HepG2 (cell line): ENCODE measurements around the gene TRIM34. TPM values are rescaled to one million over a fixed set of nuclear protein-coding genes. Genes with fewer than 3 reads are reported as not detected.
"Not testable (repeated sequence)": the region's sequence is repeated elsewhere in the genome, so short reads cannot be mapped to it uniquely, and the experiment has no call there.

Source experiments
- ATAC-seq: fragments of 200-7000 bp; cut with Tn5 transposase; 3 replicates; pipeline ENCODE4 v1.9.1; 2020; ENCODE audit warnings: mild to moderate bottlenecking, moderate library complexity
- BruUV-seq: library from RNA; stranded (reverse); fragments of 400-500 nt; replicated peaks from 2 replicates; lab custom pipeline; 2021; lab: Mats Ljungman, UMichigan
- CTCF ChIA-PET: fragments of 300-600 bp; formaldehyde crosslinking; extraction: SDS; loops from one replicate; lab custom pipeline; 2021; ENCODE audit warnings: low total read pairs, inconsistent platforms, low intra/inter-chr PET ratio; lab: Yijun Ruan, JAX
- POLR2A ChIA-PET: fragments of 350-600 bp; sonication (Branson Sonifier 250); formaldehyde crosslinking; loops from one replicate; lab custom pipeline; 2020; ENCODE audit warnings: antibody characterized with exemption, inconsistent platforms; lab: Yijun Ruan, JAX
- DNase-seq: peaks from one replicate; pipeline ENCODE4 v3.0.0-alpha.2; 2015; ENCODE audit warnings: low spot score
- FAIRE-seq: peaks from 3 replicates; lab custom pipeline; 2011; peaks lifted over from hg19 to GRCh38; lab: Jason Lieb, UNC
- H2AFZ ChIP-seq: one replicate; pipeline ENCODE4 v1.6.1; 2011; ENCODE audit warnings: low read length, inconsistent platforms
- H3K27ac ChIP-seq: fragments of 300-600 bp; 3 replicates; pipeline ENCODE4 v1.8.0; 2011; ENCODE audit warnings: mixed run types, mild to moderate bottlenecking, mixed read lengths, low read length, inconsistent platforms; ENCODE audit not compliant: insufficient read depth; ENCODE audit errors: extremely low read length
- H3K27me3 ChIP-seq, 2 experiments: fragments of 200-600 bp in 1 of 2; 2 replicates in 1 of 2; 3 replicates in 1 of 2; pipeline versions ENCODE4 v1.6.0 to v1.8.0; 2011; ENCODE audit warnings: low read length in 2 of 2, mild to moderate bottlenecking in 2 of 2, moderate library complexity in 2 of 2, inconsistent platforms in 1 of 2; ENCODE audit not compliant: insufficient read depth in 2 of 2, control insufficient read depth in 1 of 2
- H3K36me3 ChIP-seq, 2 experiments: fragments of 200-600 bp in 1 of 2; replicated peaks in 1 of 2; 2 replicates in 1 of 2; 3 replicates in 1 of 2; pipeline versions ENCODE4 v1.5.1 to v1.8.0; 2011; ENCODE audit warnings: low read length in 2 of 2, inconsistent platforms in 1 of 2; ENCODE audit not compliant: insufficient read depth in 2 of 2, control insufficient read depth in 1 of 2
- H3K4me1 ChIP-seq: 2 replicates; pipeline ENCODE4 v1.5.1; 2012; ENCODE audit warnings: low read length, inconsistent platforms; ENCODE audit not compliant: insufficient read depth
- H3K4me2 ChIP-seq: 2 replicates; pipeline ENCODE4 v1.6.0; 2011; ENCODE audit warnings: low read depth, low read length, inconsistent platforms
- H3K4me3 ChIP-seq, 3 experiments: fragments of 200-600 bp in 1 of 3; sonication (generic), shearing (Covaris generic) in 1 of 3; replicated peaks in 1 of 3; 2 replicates each; pipeline ENCODE4 v1.5.1; 2011 to 2016; ENCODE audit warnings: low read length in 3 of 3, inconsistent platforms in 2 of 3, low read depth in 2 of 3, mild to moderate bottlenecking in 2 of 3, control low read depth in 1 of 3, mixed read lengths in 1 of 3; ENCODE audit not compliant: insufficient read depth in 1 of 3
- H3K79me2 ChIP-seq: one replicate; pipeline ENCODE4 v1.6.1; 2011; ENCODE audit warnings: low read length, inconsistent platforms; ENCODE audit not compliant: insufficient read depth
- H3K9ac ChIP-seq: 2 replicates; pipeline ENCODE4 v1.6.0; 2011; ENCODE audit warnings: mild to moderate bottlenecking, low read depth, low read length, inconsistent platforms; ENCODE audit not compliant: insufficient read depth
- H3K9me3 ChIP-seq: 2 replicates; pipeline ENCODE4 v1.5.1; 2012; ENCODE audit warnings: mild to moderate bottlenecking, low read length
- H4K20me1 ChIP-seq: 2 replicates; pipeline ENCODE4 v1.6.0; 2011; ENCODE audit warnings: inconsistent platforms, mild to moderate bottlenecking, low read length, moderate library complexity; ENCODE audit not compliant: insufficient read depth
- ATF7 ChIP-seq, 2 experiments: fragments of 450-650 bp in 1 of 2; sonication (generic) in 1 of 2; formaldehyde crosslinking in 1 of 2; IDR thresholded peaks; 2 replicates each; pipeline versions ENCODE4 v1.4.0 to v1.6.1; 2016 to 2020; ENCODE audit warnings: antibody characterized with exemption in 1 of 2, mild to moderate bottlenecking in 1 of 2, missing genetic modification reagents in 1 of 2
- CREB1 ChIP-seq, 2 experiments: fragments of 450-650 bp in 1 of 2; IDR thresholded peaks; 2 replicates each; pipeline ENCODE4 v1.6.1; 2016 to 2017; ENCODE audit warnings: control low read depth in 1 of 2, mild to moderate bottlenecking in 1 of 2, missing compliant biosample characterization in 1 of 2, missing genetic modification characterization in 1 of 2
- SOX6 ChIP-seq, 2 experiments: fragments of 450-650 bp in 1 of 2; sonication (generic) in 1 of 2; formaldehyde crosslinking in 1 of 2; IDR thresholded peaks; 2 replicates each; pipeline versions ENCODE4 v1.4.0 to v1.6.1; 2017 to 2020; ENCODE audit warnings: antibody characterized with exemption in 1 of 2, mild to moderate bottlenecking in 1 of 2, missing genetic modification reagents in 1 of 2
- ZNF616 ChIP-seq: sonication (generic); formaldehyde crosslinking; IDR thresholded peaks from 2 replicates; pipeline ENCODE4 v1.5.0; 2020; ENCODE audit warnings: low read depth, mild to moderate bottlenecking, missing genetic modification reagents
- WGBS: methylation state at CpG from one replicate; pipeline ENCODE4 v1.1.6; 2017; ENCODE audit warnings: low lambda C conversion rate; 5-methylcytosine and 5-hydroxymethylcytosine counted together
- in situ Hi-C: cut with HindIII; loops from 2 replicates; pipeline ENCODE4 v1.10.0; 2017; ENCODE audit warnings: low pct_unique_long_range_greater_than_20kb; ENCODE audit not compliant: extremely low pct_ligation_motif_present
- intact Hi-C: fragments of 100-400 bp; cut with micrococcal nuclease; formaldehyde crosslinking; loops from one replicate; pipeline ENCODE4 v1.10.0; 2022; ENCODE audit not compliant: unreplicated experiment
- polyA plus RNA-seq, 8 experiments: library from polyadenylated mRNA; depleted of rRNA in 3 of 8; stranded (reverse) in 7 of 8; unstranded in 1 of 8; fragments of >200 nt; fragmentation: Illumina TruSeq in 4 of 8; extraction: Trizol in 4 of 8; gene quantifications; 2 replicates each; pipeline versions ENCODE4 v1.2.1 to v1.2.3, GENCODE V29; 2011 to 2016; ENCODE audit warnings: low read depth in 4 of 8, missing spikeins in 1 of 8, mixed read lengths in 1 of 8; ENCODE audit not compliant: insufficient read depth in 1 of 8
- total RNA-seq, 5 experiments: library from RNA; depleted of rRNA; stranded (reverse); fragments of >200 nt; fragmentation: Illumina TruSeq; extraction: Trizol; gene quantifications; 2 replicates each; pipeline ENCODE4 v1.2.3, GENCODE V29; 2016; ENCODE audit warnings: low read depth in 1 of 5
- TF ChIP-seq, protein P1 (sequence below): sonication (generic); formaldehyde crosslinking; IDR thresholded peaks from 2 replicates; pipeline ENCODE4 v1.8.0; 2023; ENCODE audit warnings: mild to moderate bottlenecking, missing genetic modification reagents

TRIM34 gene
- total and polyA plus RNA-seq, 2 of the 13 experiments (the other 11 are each of a cell fraction or from before 2014, with no cell fraction given): 0.13 to 0.42 TPM

DNA sequence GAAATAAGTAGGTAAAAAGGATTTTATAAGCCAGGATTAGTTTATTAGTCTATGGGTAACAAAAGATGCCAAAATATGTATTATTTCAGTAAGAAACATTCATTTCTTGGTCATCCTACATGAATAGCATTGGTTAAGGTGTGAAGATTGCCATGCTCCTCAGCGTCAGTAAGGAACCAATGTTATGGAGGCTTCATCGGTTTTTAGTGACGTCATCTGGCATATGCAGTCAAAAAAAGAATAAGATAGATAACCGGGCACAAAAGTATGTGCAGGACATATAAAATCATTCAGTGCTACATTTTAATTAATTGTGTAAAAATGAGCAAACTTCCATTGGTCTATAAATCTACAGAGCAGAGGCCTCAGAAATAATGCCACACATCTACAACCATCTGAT, 30.7 kb downstream of the TRIM34 start:
- no peak overlapping the region for H3K4me3 ChIP-seq
- intact Hi-C loops (no loop called here), in situ Hi-C loops (no loop called here)
- CTCF ChIA-PET: no interaction called here
- no peaks in the 10 kb centered on the region for H4K20me1 ChIP-seq
- BruUV-seq: no TSS peak
- H2AFZ ChIP-seq: no peak overlapping the region
- no peak overlapping the region for H3K27ac ChIP-seq
- TF ChIP-seq ZNF616 (CRISPR knock-in tag) (no peak), ATF7 (IDR thresholded peaks at IDR 0.05) (peak; percentile 71), ATF7 (CRISPR knock-in tag; IDR thresholded peaks at IDR 0.05) (no peak), CREB1 (IDR thresholded peaks at IDR 0.05) (peak; percentile 80), CREB1 (CRISPR knock-in tag; IDR thresholded peaks at IDR 0.05) (no peak), SOX6 (IDR thresholded peaks at IDR 0.05) (no peak), SOX6 (CRISPR knock-in tag; IDR thresholded peaks at IDR 0.05) (no peak)
- TF ChIP-seq, protein P1, sequence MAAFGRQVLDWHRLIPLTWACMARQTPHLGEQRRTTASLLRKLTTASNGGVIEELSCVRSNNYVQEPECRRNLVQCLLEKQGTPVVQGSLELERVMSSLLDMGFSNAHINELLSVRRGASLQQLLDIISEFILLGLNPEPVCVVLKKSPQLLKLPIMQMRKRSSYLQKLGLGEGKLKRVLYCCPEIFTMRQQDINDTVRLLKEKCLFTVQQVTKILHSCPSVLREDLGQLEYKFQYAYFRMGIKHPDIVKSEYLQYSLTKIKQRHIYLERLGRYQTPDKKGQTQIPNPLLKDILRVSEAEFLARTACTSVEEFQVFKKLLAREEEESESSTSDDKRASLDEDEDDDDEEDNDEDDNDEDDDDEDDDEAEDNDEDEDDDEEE (CRISPR knock-in tag): no peak
- no peak overlapping the region for H3K9ac ChIP-seq
- H3K36me3 ChIP-seq: no peaks in the 10 kb centered on the region
- H3K9me3 ChIP-seq: no peaks in the 10 kb centered on the region
- no peaks in the 10 kb centered on the region for H3K27me3 ChIP-seq
- WGBS: 72% methylated on average over 4 of the region's 4 CpGs
- DNase-seq: no peak
- H3K4me2 ChIP-seq: no peak overlapping the region
- POLR2A ChIA-PET: no interaction called here
- H3K79me2 ChIP-seq: no peaks in the 10 kb centered on the region
- H3K4me1 ChIP-seq: no peaks in the 10 kb centered on the region
- no peak for FAIRE-seq
- ATAC-seq: no peak

DNA sequence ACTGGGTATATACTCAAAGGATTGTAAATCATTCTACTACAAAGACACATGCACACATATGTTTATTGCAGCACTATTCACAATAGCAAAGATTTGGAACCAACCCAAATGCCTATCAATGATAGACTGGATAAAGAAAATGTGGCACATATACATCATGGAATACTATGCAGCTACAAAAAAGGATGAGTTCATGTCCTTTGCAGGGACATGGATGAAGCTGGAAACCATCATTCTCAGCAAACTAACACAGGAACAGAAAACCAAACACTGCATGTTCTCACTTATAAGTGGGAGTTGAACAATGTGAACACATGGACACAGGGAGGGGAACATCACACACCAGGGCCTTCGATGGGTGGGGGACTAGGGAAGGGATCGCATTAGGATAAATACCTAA, 32.2 kb downstream of the TRIM34 start:
- DNase-seq, intact Hi-C loops, H3K4me3 ChIP-seq, H3K27me3 ChIP-seq, FAIRE-seq, H3K4me2 ChIP-seq, in situ Hi-C loops, H3K9ac ChIP-seq, H3K4me1 ChIP-seq, H3K9me3 ChIP-seq, H3K79me2 ChIP-seq, H3K36me3 ChIP-seq, H4K20me1 ChIP-seq, POLR2A ChIA-PET, H2AFZ ChIP-seq, ATAC-seq, H3K27ac ChIP-seq, BruUV-seq, CTCF ChIA-PET: not testable (repeated sequence)
- 75% methylated on average over 2 of the region's 2 CpGs for WGBS
